Erythroblast (primary cell): ENCODE data around the gene BBS7.

Source experiments
- DNase-seq, 2 experiments: peaks; one replicate each; lab custom pipeline; 2025; lab: John Stamatoyannopoulos, UW
- GATA1 ChIP-seq: IDR thresholded peaks from 2 replicates; pipeline ENCODE4 v1.6.1; 2011; ENCODE audit warnings: low read depth, mild to moderate bottlenecking, control low read depth, low read length, moderate library complexity
- POLR2A ChIP-seq: IDR thresholded peaks from 2 replicates; pipeline ENCODE4 v1.6.1; 2011; ENCODE audit warnings: mild to moderate bottlenecking, low read length

Gene BBS7

DNA sequence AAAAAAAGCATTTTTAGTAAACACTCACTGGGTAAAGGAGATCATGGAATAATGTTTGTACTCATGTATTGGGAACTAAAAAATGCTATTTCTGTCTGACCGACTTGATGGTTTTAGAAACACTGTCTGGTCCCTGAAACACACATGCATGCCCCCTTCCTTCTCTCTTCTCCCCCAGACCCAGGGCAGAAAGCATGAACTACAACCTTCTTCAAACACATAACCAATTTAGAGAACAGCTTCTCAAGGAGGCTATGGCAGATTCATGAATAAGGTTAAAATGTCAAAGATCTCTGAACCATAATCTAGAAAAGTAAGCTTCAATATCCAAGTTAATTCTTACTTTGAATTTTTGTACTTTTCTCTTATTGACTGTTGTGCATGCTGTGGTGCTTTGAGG is 52.6 kb downstream of the BBS7 start:
- DNase-seq: no peak
- no peak for TF ChIP-seq GATA1
- no peak for TF ChIP-seq POLR2A

DNA sequence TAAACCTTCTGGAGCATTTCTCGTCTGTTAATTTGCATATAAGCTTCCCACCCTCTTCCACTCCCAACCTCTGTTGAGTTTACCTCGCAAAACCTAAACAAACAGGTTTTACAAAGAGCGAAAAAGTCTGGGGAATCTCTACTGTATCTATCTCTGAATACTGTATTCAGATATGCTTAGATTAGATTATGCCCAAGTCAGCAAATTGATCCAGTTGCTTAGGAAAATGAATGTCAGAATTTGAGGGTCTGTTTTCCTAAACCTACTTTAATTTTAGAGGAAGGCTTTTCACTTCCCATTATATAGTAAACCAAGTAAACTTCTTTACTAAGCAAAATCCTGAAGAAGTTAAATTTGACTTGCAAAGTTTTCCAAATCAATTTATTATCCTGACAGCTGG is 53.3 kb downstream of the BBS7 start:
- TF ChIP-seq GATA1 (no peak), POLR2A (no peak)
- no peak for DNase-seq

DNA sequence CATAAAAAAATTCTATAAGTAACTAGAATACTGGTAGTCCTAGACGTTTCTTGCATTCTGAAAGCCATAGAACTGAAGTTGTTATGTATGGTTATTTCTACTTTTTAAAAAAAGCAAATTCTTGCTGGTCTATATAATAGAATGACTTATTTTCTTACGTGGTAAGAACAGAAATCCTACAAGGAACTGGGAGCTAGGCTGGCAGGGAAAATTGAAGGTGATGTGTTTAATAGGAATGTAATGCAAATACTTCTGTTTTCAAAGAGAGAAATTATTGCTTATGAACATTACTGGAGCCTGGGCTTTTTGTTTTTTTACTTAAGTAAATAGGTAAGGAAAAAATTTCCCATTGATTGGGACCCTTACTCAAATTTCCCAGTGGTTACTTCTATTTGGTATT is 55.5 kb downstream of the BBS7 start:
- TF ChIP-seq GATA1 (no peak), POLR2A (no peak)
- DNase-seq: no peak

DNA sequence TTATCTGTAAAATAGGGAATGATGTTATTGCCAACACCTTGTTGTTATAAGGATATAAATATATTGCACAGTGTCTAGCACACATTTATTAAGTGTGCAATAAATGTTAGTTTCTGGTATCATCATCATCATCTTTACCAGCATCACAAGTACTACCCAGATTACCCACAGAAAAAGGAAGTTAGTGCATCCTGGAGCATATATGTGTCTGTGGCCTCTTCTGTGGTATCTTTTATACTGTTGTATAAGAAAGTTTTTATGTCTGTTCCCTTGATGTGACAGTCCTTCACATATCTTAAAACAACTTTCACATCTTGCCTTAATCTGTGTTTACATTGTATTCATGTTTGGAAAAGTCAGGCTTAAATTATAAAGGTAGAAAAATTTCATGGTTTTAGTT is 59.2 kb downstream of the BBS7 start:
- DNase-seq: no peak
- TF ChIP-seq POLR2A (no peak), GATA1 (no peak)

DNA sequence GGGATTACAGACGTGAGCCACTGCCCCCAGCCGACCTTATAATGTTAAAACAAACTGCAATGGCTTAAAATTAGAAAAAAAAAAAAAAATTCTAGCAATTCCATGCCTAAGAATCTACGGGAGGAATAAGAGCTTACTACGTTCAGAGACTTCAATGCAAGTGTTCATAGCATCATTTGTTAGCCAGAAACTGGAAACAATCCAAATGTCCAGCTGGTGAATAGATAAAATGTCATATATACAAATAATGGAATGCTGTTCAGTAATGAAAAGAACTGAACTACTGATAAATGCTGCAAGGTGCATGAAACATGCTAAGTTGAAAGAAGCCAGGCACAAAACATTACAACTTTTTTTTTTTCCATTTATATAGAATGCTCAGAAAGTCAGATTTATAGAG is 63.9 kb downstream of the BBS7 start:
- TF ChIP-seq GATA1 (no peak), POLR2A (no peak)
- DNase-seq: peak; percentile 46 to 54

DNA sequence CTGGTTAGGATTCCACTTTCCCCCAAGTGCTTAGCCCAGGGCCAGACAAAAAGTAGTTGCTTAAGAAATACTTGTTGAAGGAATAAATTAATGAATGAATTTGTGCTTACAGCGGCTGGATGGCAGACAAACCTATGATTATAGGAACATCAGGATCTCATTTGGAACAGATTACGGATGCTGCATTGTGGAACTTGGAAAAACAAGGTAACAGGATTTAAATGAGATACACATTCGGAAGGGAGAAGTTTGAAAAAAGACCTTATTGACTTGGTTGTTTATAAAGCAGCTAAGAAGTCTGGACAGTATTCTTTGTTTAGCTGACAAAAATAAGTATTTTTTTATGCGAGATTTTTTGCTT is 68.6 kb downstream of the BBS7 start:
- TF ChIP-seq GATA1 (no peak), POLR2A (no peak)
- no peak for DNase-seq

DNA sequence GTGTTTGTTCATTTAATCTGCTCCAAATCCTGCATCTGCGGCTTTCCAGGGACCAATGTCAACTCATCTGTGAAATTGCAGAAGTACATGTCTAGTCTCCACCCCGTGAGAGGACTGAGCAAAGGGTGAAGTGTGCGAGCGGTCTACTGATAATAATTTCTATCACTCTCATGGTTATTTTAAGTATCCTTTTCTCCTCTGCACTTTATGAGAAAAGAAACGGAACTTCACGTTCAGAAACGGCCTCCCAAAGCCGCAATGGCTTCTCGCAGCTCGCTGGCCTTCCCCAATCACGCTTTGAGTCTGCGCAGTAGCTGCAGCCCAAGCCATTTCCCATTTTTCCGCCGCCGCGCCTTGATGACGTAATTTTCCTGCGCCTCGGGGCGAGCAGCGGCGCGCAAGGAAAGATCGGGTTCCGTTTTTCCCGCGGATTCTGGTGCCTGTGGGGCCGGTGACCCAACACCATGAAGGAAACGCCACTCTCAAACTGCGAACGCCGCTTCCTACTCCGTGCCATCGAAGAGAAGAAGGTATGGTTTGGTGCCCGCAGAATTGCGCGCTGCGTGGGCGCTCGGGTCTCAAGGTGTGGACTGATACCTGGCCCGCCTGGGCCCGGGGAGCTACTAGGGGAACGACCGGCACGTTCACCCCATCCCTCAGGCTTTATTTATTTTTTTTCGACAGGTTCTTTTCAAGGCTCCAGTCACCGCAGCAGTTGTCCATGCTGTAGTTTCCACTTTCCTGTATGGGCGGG is 69.1 kb downstream of the BBS7 start, which contains the start of gene EXOSC9:
TSS of gene EXOSC9 (plus strand) at position 363 of the 754 bp plus-strand sequence. CDS start at position 465, 102 bp downstream.
- TF ChIP-seq GATA1 (no peak), POLR2A (peak; percentile 97)

DNA sequence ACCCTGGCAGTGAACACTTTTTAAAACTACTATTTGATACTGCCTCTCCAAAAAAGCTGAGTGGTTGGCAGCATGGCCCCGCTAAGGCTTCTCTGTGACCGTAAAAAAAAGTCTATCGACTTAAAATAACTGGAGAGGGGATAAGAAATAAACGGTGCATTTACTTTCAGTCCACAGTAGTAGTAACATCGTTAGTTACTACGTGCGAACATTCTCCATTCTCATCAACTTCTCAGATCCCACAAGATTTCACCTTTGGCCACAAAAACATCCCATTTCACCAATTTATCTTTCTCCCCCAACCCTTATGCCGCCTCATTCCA is 69.7 kb downstream of the BBS7 start:
- TF ChIP-seq POLR2A (no peak), GATA1 (no peak)
- no peak for DNase-seq

More for the DNA sequence above, 69.1 kb downstream of the BBS7 start, which contains the start of gene EXOSC9:
- peak; percentile 97 to 98 for DNase-seq

DNA sequence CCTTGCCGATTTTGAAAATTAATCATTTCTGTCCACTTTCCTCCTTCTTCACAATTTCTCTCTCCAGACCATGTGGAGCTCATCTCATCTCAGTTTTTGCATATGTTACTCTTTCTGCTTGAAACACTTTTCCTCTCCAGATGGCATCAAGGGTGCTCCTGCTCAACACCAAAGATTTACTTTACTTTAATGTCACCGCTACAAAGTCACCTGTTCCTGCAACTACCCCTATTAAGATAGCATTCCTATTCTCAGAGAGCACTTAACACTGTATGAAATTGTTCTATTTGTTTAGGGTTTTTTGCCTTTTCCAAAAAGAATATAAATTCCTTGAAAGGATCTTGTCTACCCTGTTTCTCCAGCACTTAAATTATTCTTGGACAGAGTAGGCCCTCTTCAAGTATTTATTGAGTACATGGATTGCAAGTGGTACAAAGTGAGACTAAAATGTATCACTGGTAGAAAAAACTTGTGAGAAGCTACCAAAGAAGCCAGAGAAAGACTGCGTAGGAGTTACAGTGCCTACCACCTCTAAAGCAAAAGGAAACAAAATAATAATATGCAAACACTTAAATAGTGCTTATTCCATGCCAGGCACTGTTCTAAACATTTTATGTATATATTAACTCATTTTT is 70.3 kb downstream of the BBS7 start:
- DNase-seq: peak in 1 of 2 experiments; percentile 61
- TF ChIP-seq POLR2A (no peak), GATA1 (no peak)

DNA sequence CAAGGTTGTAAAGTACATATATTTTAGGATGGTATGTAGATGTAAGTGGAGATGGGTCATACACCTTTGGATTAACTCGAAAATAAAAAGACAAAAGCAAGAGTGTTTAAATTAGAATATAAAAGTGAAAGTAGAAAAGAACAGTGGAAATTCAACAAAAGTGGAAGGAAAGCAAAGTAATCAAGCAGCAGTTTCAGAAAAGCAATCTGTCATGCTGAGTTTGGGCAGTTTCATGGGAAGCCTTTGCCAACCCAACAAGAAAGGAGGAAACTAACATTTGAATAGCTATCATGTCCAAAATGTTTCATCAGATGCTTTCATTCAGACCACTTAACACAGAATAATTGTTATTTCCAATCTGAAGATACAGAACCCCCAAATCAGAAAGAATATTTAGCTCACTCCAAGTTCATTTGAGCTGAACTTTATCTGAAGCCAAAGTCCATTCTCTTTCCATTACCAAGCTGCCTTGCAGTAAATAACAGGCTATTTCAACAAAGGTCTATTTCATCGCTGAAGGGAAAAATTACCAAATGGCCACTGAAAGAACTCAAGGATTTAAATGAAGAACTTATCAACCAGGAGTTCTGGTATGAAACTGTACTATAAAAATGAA is 71.0 kb downstream of the BBS7 start:
- TF ChIP-seq POLR2A: no peak
- TF ChIP-seq GATA1: no peak
- DNase-seq: peak in 1 of 2 experiments; percentile 65

DNA sequence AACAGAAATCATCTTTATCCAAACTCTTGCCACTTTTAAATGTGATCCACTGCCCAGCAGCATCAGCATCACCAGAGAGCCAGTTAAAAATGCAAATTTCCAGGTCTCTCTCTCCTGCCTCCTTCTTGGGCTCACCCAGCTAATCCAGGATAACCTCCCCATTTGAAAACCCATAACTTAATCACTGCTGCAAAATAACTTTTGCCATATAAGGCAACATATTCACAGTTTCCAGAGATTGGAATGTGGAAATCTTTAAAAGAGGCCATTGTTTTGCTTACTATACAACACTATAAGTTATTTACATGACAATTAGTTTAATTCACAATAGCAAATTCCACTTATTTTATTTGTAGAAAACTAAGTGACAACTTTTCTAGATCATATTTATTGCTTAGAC is 74.0 kb downstream of the BBS7 start:
- no peak for TF ChIP-seq POLR2A
- no peak for TF ChIP-seq GATA1
- no peak for DNase-seq

DNA sequence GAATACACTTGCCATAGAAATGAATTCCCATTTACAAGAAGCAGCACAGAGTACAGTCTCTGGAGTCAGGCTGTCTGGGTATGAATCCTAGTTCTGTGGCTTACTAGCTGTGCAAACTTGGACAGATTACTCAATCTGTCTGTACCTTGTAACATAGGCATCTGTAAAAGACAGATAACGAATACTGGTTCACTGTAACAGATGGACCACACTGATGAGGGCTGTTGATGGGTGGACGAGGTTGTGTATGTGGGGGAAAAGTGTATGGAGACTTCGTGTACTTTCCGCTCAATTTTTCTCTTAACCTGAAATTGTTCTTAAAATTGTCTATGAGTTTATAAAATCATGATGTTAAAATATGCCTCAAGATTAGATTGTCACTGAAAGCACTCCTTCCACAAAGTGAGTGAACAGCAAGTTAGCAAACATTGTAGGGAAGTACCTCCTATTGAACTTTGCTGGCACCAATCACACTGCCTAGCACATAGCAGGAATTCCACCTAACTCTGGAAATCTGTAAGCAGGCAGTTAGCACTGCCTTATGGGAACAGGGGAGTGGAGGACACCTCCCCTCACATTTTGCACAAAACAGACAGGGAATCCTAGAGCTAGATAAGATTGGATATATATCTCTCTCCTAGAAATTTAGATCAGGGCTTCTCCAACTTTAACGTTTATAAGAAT is 75.6 kb downstream of the BBS7 start:
- DNase-seq: peak; percentile 94 to 97
- TF ChIP-seq POLR2A (peak; percentile 23), GATA1 (peak; percentile 90)

DNA sequence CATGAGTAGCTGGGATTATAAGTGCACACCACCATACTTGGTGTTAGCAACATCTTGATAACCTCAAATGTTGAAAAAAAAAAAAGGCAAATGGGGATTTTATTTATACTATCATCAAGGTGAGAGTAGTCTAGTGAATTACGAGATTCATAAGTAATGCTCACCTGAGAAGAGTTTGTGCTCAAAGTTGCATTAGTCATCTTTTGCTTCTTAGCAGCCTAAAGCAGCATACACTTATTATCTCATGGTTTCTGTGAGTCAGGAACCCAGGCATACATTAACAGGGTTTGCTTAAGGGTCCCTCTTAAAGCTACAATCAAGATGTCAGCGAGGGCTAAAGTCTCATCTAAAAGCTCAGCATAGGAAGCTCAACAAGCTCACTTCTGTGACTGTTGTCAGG is 77.3 kb downstream of the BBS7 start:
- DNase-seq: peak; percentile 58 to 69
- no peak for TF ChIP-seq GATA1
- TF ChIP-seq POLR2A: no peak

DNA sequence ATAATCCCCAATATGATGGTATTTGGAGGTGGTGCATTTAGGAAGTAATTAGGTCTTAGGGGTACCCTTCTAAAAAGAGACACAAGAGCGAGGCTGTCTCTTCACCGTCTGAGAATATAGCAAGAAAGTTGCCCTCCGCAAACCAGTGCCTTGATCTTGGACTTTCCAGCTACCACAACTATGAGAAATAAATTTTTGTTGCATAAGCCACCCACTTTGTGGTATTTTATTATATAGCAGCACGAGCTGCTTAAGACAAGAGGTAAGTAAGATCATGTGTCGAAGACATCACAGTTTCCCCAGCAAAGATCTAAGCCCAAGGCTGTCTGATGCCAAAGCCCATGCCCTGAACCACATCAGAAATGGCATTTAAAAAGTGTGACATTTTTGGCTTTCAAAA is 78.8 kb downstream of the BBS7 start:
- DNase-seq: peak in 1 of 2 experiments; percentile 50
- no peak for TF ChIP-seq POLR2A
- TF ChIP-seq GATA1: no peak
